IMR-90 (cell line): ENCODE data around the gene ERH. TPM values are rescaled to one million over a fixed set of nuclear protein-coding genes. Genes with fewer than 3 reads are reported as not detected.

Source experiments
- ATAC-seq: fragments of 200-7000 bp; cut with Tn5 transposase; 2 replicates; pipeline ENCODE4 v1.9.1; 2020; ENCODE audit warnings: low read depth, mild to moderate bottlenecking, moderate library complexity
- BruUV-seq: library from RNA; stranded (reverse); fragments of 400-500 nt; replicated peaks from 2 replicates; lab custom pipeline; 2021; lab: Mats Ljungman, UMichigan
- CTCF ChIA-PET: fragments of 300-600 bp; formaldehyde crosslinking; extraction: SDS; loops from one replicate; lab custom pipeline; 2021; ENCODE audit warnings: antibody characterized with exemption; lab: Yijun Ruan, JAX
- POLR2A ChIA-PET: fragments of 300-600 bp; sonication (Branson Sonifier 250); formaldehyde crosslinking; loops from one replicate; lab custom pipeline; 2022; ENCODE audit warnings: antibody characterized with exemption; ENCODE audit not compliant: unreplicated experiment; lab: Charles Lee
- DNase-seq: peaks from one replicate; pipeline ENCODE4 v3.0.0; 2013
- H2AFZ ChIP-seq: replicated peaks from 2 replicates; pipeline ENCODE3; 2013; ENCODE audit warnings: low read length, mild to moderate bottlenecking; ENCODE audit not compliant: poor library complexity
- H2AK5ac ChIP-seq: 2 replicates; pipeline ENCODE4 v1.6.1; 2013; ENCODE audit warnings: low read depth, low read length, inconsistent platforms
- H2AK9ac ChIP-seq: replicated peaks from 2 replicates; pipeline ENCODE3; 2013; ENCODE audit warnings: mild to moderate bottlenecking, low read depth, low read length, moderate library complexity; ENCODE audit not compliant: poor library complexity
- H2BK120ac ChIP-seq: 2 replicates; pipeline ENCODE4 v1.6.1; 2013; ENCODE audit warnings: low read depth, low read length, inconsistent platforms
- H2BK15ac ChIP-seq: 3 replicates; pipeline ENCODE4 v1.6.1; 2013; ENCODE audit warnings: low read depth, low read length, inconsistent platforms
- H2BK20ac ChIP-seq: 2 replicates; pipeline ENCODE4 v1.6.1; 2013; ENCODE audit warnings: low read depth, mild to moderate bottlenecking, inconsistent platforms, low read length, moderate library complexity
- H2BK5ac ChIP-seq: 2 replicates; pipeline ENCODE4 v1.6.1; 2013; ENCODE audit warnings: mild to moderate bottlenecking, low read depth, low read length, inconsistent platforms; ENCODE audit not compliant: poor library complexity, severe bottlenecking
- H3K14ac ChIP-seq: replicated peaks from 2 replicates; pipeline ENCODE4 v1.6.1; 2013; ENCODE audit warnings: low read depth, low read length, inconsistent platforms
- H3K18ac ChIP-seq: 2 replicates; pipeline ENCODE4 v1.6.1; 2013; ENCODE audit warnings: low read depth, low read length, control low read depth
- H3K23ac ChIP-seq: 2 replicates; pipeline ENCODE4 v1.6.1; 2013; ENCODE audit warnings: low read depth, low read length, inconsistent platforms
- H3K27ac ChIP-seq: 2 replicates; pipeline ENCODE4 v1.5.1; 2013; ENCODE audit warnings: mild to moderate bottlenecking, control low read depth, low read length; ENCODE audit not compliant: insufficient read depth
- H3K27me3 ChIP-seq: 2 replicates; pipeline ENCODE4 v1.6.1; 2013; ENCODE audit warnings: low read length; ENCODE audit not compliant: control insufficient read depth, insufficient read depth
- H3K36me3 ChIP-seq: 2 replicates; pipeline ENCODE4 v1.6.1; 2013; ENCODE audit warnings: low read length, mixed read lengths; ENCODE audit not compliant: control insufficient read depth, insufficient read depth
- H3K4ac ChIP-seq: 2 replicates; pipeline ENCODE4 v1.6.1; 2013; ENCODE audit warnings: low read depth, low read length, inconsistent platforms
- H3K4me1 ChIP-seq: 2 replicates; pipeline ENCODE4 v1.6.1; 2013; ENCODE audit warnings: low read length, mixed read lengths; ENCODE audit not compliant: control insufficient read depth, insufficient read depth
- H3K4me2 ChIP-seq: 2 replicates; pipeline ENCODE4 v1.6.1; 2013; ENCODE audit warnings: low read depth, mild to moderate bottlenecking, control low read depth, low read length, moderate library complexity
- H3K4me3 ChIP-seq: 2 replicates; pipeline ENCODE4 v1.5.1; 2013; ENCODE audit warnings: low read depth, mild to moderate bottlenecking, control low read depth, low read length, moderate library complexity; ENCODE audit not compliant: insufficient read depth
- H3K56ac ChIP-seq: 2 replicates; pipeline ENCODE4 v1.6.1; 2013; ENCODE audit warnings: low read length, inconsistent platforms; ENCODE audit not compliant: insufficient read depth; ENCODE audit errors: extremely low read depth
- H3K79me1 ChIP-seq, 2 experiments: 2 replicates each; pipeline ENCODE4 v1.6.1; 2013; ENCODE audit warnings: low read length in 2 of 2, inconsistent platforms in 1 of 2, low read depth in 1 of 2
- H3K9ac ChIP-seq: 2 replicates; pipeline ENCODE4 v1.6.1; 2013; ENCODE audit warnings: low read depth, low read length, control low read depth
- H3K9me1 ChIP-seq: 2 replicates; pipeline ENCODE4 v1.6.1; 2013; ENCODE audit warnings: low read length, inconsistent platforms; ENCODE audit not compliant: insufficient read depth
- H3K9me3 ChIP-seq: 2 replicates; pipeline ENCODE4 v1.6.1; 2013; ENCODE audit warnings: low read length; ENCODE audit not compliant: control insufficient read depth, insufficient read depth
- H4K20me1 ChIP-seq: 2 replicates; pipeline ENCODE4 v1.6.1; 2013; ENCODE audit warnings: low read length, inconsistent platforms; ENCODE audit not compliant: insufficient read depth
- H4K5ac ChIP-seq: 2 replicates; pipeline ENCODE4 v1.6.1; 2013; ENCODE audit warnings: mild to moderate bottlenecking, low read depth, low read length, control low read depth
- H4K8ac ChIP-seq, 2 experiments: 2 replicates each; pipeline ENCODE4 v1.6.1; 2013; ENCODE audit warnings: low read depth in 2 of 2, low read length in 2 of 2, control low read depth in 1 of 2, inconsistent platforms in 1 of 2
- H4K91ac ChIP-seq: 2 replicates; pipeline ENCODE4 v1.6.1; 2013; ENCODE audit warnings: low read depth, low read length, inconsistent platforms; ENCODE audit not compliant: insufficient read depth
- CEBPB ChIP-seq: IDR thresholded peaks from 2 replicates; pipeline ENCODE4 v1.6.1; 2012; ENCODE audit warnings: low read depth, low read length, improper control_type of control experiment
- MAZ ChIP-seq: IDR thresholded peaks from 2 replicates; pipeline ENCODE4 v1.6.1; 2012; ENCODE audit warnings: low read depth, mild to moderate bottlenecking, low read length, improper control_type of control experiment, moderate library complexity, borderline replicate concordance
- RFX5 ChIP-seq: IDR thresholded peaks from 2 replicates; pipeline ENCODE4 v1.8.0; 2012; ENCODE audit warnings: low read depth, mild to moderate bottlenecking, low read length, moderate library complexity
- WGBS, 2 experiments: methylation state at CpG; one replicate each; pipeline versions ENCODE4 v1.1.5 to v1.1.7; 2013; ENCODE audit warnings: missing lambda C conversion rate in 2 of 2; ENCODE audit not compliant: insufficient read length in 1 of 2; ENCODE audit errors: extremely low coverage in 2 of 2; 5-methylcytosine and 5-hydroxymethylcytosine counted together
- dilution Hi-C: fragments of 300-500 bp; cut with HindIII; formaldehyde crosslinking; loops from one replicate; pipeline ENCODE4 v1.14.3; 2018; ENCODE audit warnings: low sequenced_read_pairs; ENCODE audit not compliant: unreplicated experiment
- in situ Hi-C: fragments of 300-500 bp; cut with MboI; formaldehyde crosslinking; loops from 3 replicates; pipeline ENCODE4 v1.14.3; 2019; ENCODE audit warnings: low sequenced_read_pairs, inconsistent platforms, mixed read lengths
- intact Hi-C: fragments of 100-400 bp; cut with micrococcal nuclease; formaldehyde crosslinking; loops from 2 replicates; pipeline ENCODE4 v1.10.0; 2022
- polyA plus RNA-seq, 3 experiments: library from polyadenylated mRNA; depleted of rRNA; stranded (reverse); fragments of >200 nt; gene quantifications; 2 replicates each; pipeline ENCODE4 v1.2.3, GENCODE V29; 2012; ENCODE audit warnings: low replicate concordance in 1 of 3
- total RNA-seq: library from RNA; depleted of rRNA; stranded (reverse); fragments of >200 nt; gene quantifications from 2 replicates; pipeline ENCODE4 v1.2.3, GENCODE V29; 2012

Gene ERH
- total and polyA plus RNA-seq, 2 of the 4 experiments (the other 2 are of a cell fraction), result 64.2 to 150 TPM

DNA sequence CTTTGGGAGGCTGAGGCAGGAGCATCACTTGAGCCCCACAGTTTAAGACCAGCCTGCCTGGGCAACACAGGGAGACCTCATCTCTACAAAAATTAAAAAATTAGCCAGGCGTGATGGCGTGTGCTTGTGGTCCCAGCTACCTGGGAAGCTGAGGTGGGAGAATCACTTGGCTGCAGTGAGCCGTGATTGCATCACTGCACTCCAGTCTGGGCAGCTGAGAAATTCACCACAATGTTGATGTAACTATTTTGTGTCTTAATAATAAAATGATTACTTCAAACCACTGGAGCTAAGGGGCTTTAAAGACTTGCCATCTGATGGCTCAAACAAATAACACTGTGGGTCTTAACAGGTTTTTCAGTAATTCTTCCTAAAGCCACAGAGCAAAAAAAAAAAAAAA, 10.8 kb downstream of the ERH start:
- H3K36me3 ChIP-seq, result peaks cover 35% of the 10 kb centered on the region
- no TSS peak for BruUV-seq
- TF ChIP-seq RFX5 (no peak), MAZ (no peak), CEBPB (peak; percentile 81)
- no peak overlapping the region for H4K8ac ChIP-seq
- no peak overlapping the region for H3K9ac ChIP-seq
- H2AFZ ChIP-seq, result no peak overlapping the region
- no CpG with 5 or more reads among the region's 3 CpGs for WGBS, 2 experiments
- H2AK9ac ChIP-seq, result no peak overlapping the region
- H3K56ac ChIP-seq, result no peak overlapping the region
- no peak overlapping the region for H2AK5ac ChIP-seq
- no peaks in the 10 kb centered on the region; the same call in 1 of the 2 replicates for H3K9me1 ChIP-seq
- no peaks in the 10 kb centered on the region for H3K4me1 ChIP-seq
- ChIA-PET CTCF (interaction anchor here (0.7 kb wide), 1 partner anchor 106 kb away, joined by 3 read pairs; no protein-coding TSS in a partner anchor), POLR2A (no interaction called here)
- no peak overlapping the region for H4K5ac ChIP-seq
- H3K23ac ChIP-seq, result no peak overlapping the region
- no peak overlapping the region for H3K4me2 ChIP-seq
- H2BK20ac ChIP-seq, result no peak overlapping the region
- no peak overlapping the region for H3K4ac ChIP-seq
- no peak overlapping the region for H4K91ac ChIP-seq
- H2BK5ac ChIP-seq, result no peak overlapping the region
- dilution Hi-C loops, result no loop called here
- H3K14ac ChIP-seq, result no peak overlapping the region
- peaks cover 65% of the 10 kb centered on the region for H4K20me1 ChIP-seq
- peak; percentile 25 for DNase-seq
- H3K27ac ChIP-seq, result no peak overlapping the region
- no peaks in the 10 kb centered on the region for H3K27me3 ChIP-seq
- no peak overlapping the region for H2BK15ac ChIP-seq
- in situ Hi-C loops, result no loop called here
- ATAC-seq, result no peak
- no peak overlapping the region for H3K4me3 ChIP-seq
- intact Hi-C loops, result no loop called here
- no peak overlapping the region for H2BK120ac ChIP-seq
- no peak overlapping the region for H3K18ac ChIP-seq
- H3K79me1 ChIP-seq, result peaks cover 30 to 52% of the 10 kb centered on the region in 2 experiments
- H3K9me3 ChIP-seq, result no peaks in the 10 kb centered on the region
